HepG2 (cell line): ENCODE measurements around the gene CITED2. TPM values are rescaled to one million over a fixed set of nuclear protein-coding genes. Genes with fewer than 3 reads are reported as not detected.

ENCODE experiments used
- ATF4 ChIP-seq, 2 experiments: fragments of 450-650 bp in 1 of 2; sonication (generic) in 1 of 2; formaldehyde crosslinking; IDR thresholded peaks; 2 replicates each; pipeline versions ENCODE4 v1.5.0 to v1.8.0; 2020 to 2022; ENCODE audit warnings: mild to moderate bottlenecking in 1 of 2, missing genetic modification reagents in 1 of 2
- HMGXB4 ChIP-seq, 2 experiments: sonication (generic) in 1 of 2; formaldehyde crosslinking in 1 of 2; IDR thresholded peaks; 2 replicates each; pipeline versions ENCODE4 v1.4.0 to v1.6.1; 2018 to 2020; ENCODE audit warnings: missing genetic modification reagents in 2 of 2, borderline replicate concordance in 1 of 2, low read depth in 1 of 2, mild to moderate bottlenecking in 1 of 2, missing biosample characterization in 1 of 2
- KMT2B ChIP-seq: IDR thresholded peaks from 2 replicates; pipeline ENCODE4 v1.6.1; 2016; ENCODE audit warnings: missing genetic modification reagents, missing compliant biosample characterization
- NFRKB ChIP-seq: fragments of 450-650 bp; IDR thresholded peaks from 2 replicates; pipeline ENCODE4 v1.6.1; 2017
- PBX3 ChIP-seq: sonication (generic); formaldehyde crosslinking; IDR thresholded peaks from 2 replicates; pipeline ENCODE4 v1.8.1; 2023; ENCODE audit warnings: missing genetic modification reagents, inconsistent platforms, borderline replicate concordance
- PCBP1 ChIP-seq: fragments of 200-400 bp; formaldehyde crosslinking; IDR thresholded peaks from 2 replicates; pipeline ENCODE4 v1.6.1; 2017; ENCODE audit warnings: mild to moderate bottlenecking, low read depth, low read length, borderline replicate concordance
- TOPORS ChIP-seq: sonication (generic); formaldehyde crosslinking; IDR thresholded peaks from 2 replicates; pipeline ENCODE4 v1.8.0; 2023; ENCODE audit warnings: mild to moderate bottlenecking, missing genetic modification reagents
- YEATS4 ChIP-seq: sonication (generic); formaldehyde crosslinking; IDR thresholded peaks from 2 replicates; pipeline ENCODE4 v1.4.0; 2020; ENCODE audit warnings: missing genetic modification reagents, borderline replicate concordance
- ZFX ChIP-seq: sonication (generic); formaldehyde crosslinking; IDR thresholded peaks from 2 replicates; pipeline ENCODE4 v1.4.0; 2020; ENCODE audit warnings: mild to moderate bottlenecking, low read depth, missing genetic modification reagents, moderate library complexity
- ZNF235 ChIP-seq: sonication (generic); formaldehyde crosslinking; IDR thresholded peaks from 2 replicates; pipeline ENCODE4 v1.8.1; 2023; ENCODE audit warnings: mild to moderate bottlenecking, missing genetic modification reagents, borderline replicate concordance
- ZSCAN22 ChIP-seq: sonication (generic); formaldehyde crosslinking; IDR thresholded peaks from 2 replicates; pipeline ENCODE4 v1.4.0; 2020; ENCODE audit warnings: mild to moderate bottlenecking, missing genetic modification reagents
- polyA plus RNA-seq, 8 experiments: library from polyadenylated mRNA; depleted of rRNA in 3 of 8; stranded (reverse) in 7 of 8; unstranded in 1 of 8; fragments of >200 nt; fragmentation: Illumina TruSeq in 4 of 8; extraction: Trizol in 4 of 8; gene quantifications; 2 replicates each; pipeline versions ENCODE4 v1.2.1 to v1.2.3, GENCODE V29; 2011 to 2016; ENCODE audit warnings: low read depth in 4 of 8, missing spikeins in 1 of 8, mixed read lengths in 1 of 8; ENCODE audit not compliant: insufficient read depth in 1 of 8
- total RNA-seq, 5 experiments: library from RNA; depleted of rRNA; stranded (reverse); fragments of >200 nt; fragmentation: Illumina TruSeq; extraction: Trizol; gene quantifications; 2 replicates each; pipeline ENCODE4 v1.2.3, GENCODE V29; 2016; ENCODE audit warnings: low read depth in 1 of 5
- TF ChIP-seq, protein P1 (sequence below): sonication (generic); formaldehyde crosslinking; IDR thresholded peaks from 2 replicates; pipeline ENCODE4 v1.4.0; 2020; ENCODE audit warnings: missing genetic modification reagents, mild to moderate bottlenecking, borderline replicate concordance
- TF ChIP-seq, protein P2 (sequence below), 2 experiments: sonication (generic) in 1 of 2; formaldehyde crosslinking in 1 of 2; IDR thresholded peaks; 2 replicates each; pipeline versions ENCODE4 v1.4.0 to v1.6.1; 2016 to 2020; ENCODE audit warnings: borderline replicate concordance in 1 of 2, low read depth in 1 of 2, mild to moderate bottlenecking in 1 of 2, missing genetic modification reagents in 1 of 2
- TF ChIP-seq, protein P3 (sequence below): IDR thresholded peaks from 2 replicates; pipeline ENCODE4 v1.6.1; 2016; ENCODE audit warnings: missing biosample characterization, missing genetic modification reagents, low read depth

Gene CITED2
- total and polyA plus RNA-seq, 2 of the 13 experiments (the other 11 are each of a cell fraction or from before 2014, with no cell fraction given) = 17.6 to 57.2 TPM

- TF ChIP-seq KMT2B (CRISPR knock-in tag) (no peak), ZNF235 (CRISPR knock-in tag) (no peak), YEATS4 (CRISPR knock-in tag) (no peak), ZFX (no peak), PCBP1 (no peak), PBX3 (no peak), ATF4 (CRISPR knock-in tag; IDR thresholded peaks at IDR 0.05) (no peak), HMGXB4 (CRISPR knock-in tag; IDR thresholded peaks at IDR 0.05; ENCODE audit: borderline replicate concordance in 1 of 2, low read depth in 1 of 2) (no peak), NFRKB (no peak), ZSCAN22 (CRISPR knock-in tag) (no peak), TOPORS (CRISPR knock-in tag) (no peak)
- TF ChIP-seq, protein P1, sequence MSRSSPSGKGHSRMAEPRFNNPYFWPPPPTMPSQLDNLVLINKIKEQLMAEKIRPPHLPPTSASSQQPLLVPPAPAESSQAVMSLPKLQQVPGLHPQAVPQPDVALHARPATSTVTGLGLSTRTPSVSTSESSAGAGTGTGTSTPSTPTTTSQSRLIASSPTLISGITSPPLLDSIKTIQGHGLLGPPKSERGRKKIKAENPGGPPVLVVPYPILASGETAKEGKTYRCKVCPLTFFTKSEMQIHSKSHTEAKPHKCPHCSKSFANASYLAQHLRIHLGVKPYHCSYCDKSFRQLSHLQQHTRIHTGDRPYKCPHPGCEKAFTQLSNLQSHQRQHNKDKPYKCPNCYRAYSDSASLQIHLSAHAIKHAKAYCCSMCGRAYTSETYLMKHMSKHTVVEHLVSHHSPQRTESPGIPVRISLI (CRISPR knock-in tag) = no peak
- TF ChIP-seq, protein P2, sequence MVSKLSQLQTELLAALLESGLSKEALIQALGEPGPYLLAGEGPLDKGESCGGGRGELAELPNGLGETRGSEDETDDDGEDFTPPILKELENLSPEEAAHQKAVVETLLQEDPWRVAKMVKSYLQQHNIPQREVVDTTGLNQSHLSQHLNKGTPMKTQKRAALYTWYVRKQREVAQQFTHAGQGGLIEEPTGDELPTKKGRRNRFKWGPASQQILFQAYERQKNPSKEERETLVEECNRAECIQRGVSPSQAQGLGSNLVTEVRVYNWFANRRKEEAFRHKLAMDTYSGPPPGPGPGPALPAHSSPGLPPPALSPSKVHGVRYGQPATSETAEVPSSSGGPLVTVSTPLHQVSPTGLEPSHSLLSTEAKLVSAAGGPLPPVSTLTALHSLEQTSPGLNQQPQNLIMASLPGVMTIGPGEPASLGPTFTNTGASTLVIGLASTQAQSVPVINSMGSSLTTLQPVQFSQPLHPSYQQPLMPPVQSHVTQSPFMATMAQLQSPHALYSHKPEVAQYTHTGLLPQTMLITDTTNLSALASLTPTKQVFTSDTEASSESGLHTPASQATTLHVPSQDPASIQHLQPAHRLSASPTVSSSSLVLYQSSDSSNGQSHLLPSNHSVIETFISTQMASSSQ (IDR thresholded peaks at IDR 0.05; ENCODE audit: low read depth) = no peak
- TF ChIP-seq, protein P2 (CRISPR knock-in tag; IDR thresholded peaks at IDR 0.05; ENCODE audit: borderline replicate concordance) = 0 out of 2 replicates have a peak, but pooled peaks have one; percentile 37
- TF ChIP-seq, protein P3, sequence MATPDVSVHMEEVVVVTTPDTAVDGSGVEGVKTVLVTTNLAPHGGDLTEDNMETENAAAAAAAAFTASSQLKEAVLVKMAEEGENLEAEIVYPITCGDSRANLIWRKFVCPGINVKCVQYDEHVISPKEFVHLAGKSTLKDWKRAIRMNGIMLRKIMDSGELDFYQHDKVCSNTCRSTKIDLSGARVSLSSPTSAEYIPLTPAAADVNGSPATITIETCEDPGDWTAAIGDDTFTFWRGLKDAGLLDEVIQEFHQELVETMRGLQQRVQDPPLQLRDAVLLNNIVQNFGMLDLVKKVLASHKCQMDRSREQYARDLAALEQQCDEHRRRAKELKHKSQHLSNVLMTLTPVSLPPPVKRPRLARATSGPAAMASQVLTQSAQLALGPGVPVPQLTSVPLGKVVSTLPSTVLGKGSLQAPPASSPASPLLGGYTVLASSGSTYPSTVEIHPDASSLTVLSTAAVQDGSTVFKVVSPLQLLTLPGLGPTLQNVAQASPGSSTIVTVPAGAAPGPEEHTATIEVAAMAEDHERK (CRISPR knock-in tag) = no peak
Observed at GRCh38 chr6:139369568-139370282, 4.7 kb downstream of the CITED2 start (continued).
